ENCODE measurements around the gene PBRM1.
"Not testable (repeated sequence)": the region's sequence is repeated elsewhere in the genome, so short reads cannot be mapped to it uniquely, and the experiment has no call there.

Gene PBRM1

DNA sequence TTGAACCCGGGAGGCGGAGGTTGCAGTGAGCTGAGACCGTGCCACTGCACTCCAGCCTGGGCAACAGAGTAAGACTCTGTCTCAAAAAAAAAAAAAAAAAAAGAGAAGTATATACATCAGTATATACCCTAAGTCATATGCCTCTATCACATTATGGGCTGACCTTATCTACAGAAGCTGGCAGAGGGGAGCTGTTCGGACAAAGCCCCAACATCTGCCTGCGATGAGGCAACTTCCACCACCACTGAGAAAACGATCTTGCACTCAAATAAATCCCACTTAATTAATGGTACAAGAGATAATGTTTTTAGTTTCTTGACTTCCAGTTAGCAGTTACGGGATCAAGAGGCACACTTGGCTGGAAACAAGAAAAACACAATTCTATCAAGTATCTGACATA, 17.6 kb upstream of the PBRM1 start:
- no peak for DNase-seq

DNA sequence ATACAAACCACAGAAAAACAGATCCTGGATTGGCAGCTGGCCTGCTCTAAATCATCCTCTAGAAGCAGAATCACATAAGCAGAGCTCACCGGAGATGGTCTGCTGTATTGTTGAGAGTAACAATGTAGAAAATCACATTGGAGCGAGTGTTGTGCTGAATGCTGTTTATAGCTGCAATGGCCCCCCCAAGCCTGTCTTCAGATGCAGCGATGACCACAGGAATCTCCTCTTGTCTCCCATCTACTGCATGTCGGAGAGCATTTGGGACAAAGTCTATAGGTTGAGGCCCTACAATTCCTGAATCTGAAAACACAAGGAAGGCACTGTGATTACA, 11.9 kb upstream of the PBRM1 start:
- no peak for DNase-seq

DNA sequence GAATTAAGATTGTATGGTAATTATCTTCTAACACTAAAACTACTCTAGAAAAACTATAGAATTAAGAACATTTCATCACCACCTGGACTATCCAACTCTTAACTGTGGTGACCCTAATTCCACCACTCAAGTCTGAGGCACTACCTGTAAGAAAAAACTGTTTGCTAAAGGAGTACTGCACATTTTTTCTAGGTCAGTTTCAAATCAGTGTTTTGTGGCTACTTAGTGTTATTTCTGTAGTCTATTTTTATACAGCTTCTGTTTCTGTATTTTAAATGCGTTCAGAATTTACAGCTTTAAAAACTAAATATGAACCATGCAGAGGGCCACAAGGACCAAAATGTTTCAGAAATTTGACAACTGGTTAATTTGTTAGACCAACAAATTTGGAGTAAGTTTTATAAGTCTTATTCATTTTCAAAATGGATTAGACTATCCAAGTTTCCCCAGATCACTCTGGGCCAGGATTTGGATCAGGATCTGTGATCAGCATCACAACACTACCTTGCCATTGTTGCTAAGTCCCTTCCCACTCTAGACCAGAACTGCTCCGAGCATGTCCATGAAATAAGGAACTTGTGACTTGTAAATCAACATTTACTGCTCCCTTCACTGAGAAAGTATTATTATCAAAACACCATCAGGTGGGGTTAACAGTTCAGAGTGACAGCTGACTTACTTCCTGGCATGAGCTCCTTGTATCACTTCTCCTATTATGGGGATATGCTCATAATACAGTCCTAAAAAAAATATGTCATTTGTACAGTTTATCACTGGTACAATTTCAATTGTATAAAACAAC, 11.3 kb upstream of the PBRM1 start:
- DNase-seq: no peak

DNA sequence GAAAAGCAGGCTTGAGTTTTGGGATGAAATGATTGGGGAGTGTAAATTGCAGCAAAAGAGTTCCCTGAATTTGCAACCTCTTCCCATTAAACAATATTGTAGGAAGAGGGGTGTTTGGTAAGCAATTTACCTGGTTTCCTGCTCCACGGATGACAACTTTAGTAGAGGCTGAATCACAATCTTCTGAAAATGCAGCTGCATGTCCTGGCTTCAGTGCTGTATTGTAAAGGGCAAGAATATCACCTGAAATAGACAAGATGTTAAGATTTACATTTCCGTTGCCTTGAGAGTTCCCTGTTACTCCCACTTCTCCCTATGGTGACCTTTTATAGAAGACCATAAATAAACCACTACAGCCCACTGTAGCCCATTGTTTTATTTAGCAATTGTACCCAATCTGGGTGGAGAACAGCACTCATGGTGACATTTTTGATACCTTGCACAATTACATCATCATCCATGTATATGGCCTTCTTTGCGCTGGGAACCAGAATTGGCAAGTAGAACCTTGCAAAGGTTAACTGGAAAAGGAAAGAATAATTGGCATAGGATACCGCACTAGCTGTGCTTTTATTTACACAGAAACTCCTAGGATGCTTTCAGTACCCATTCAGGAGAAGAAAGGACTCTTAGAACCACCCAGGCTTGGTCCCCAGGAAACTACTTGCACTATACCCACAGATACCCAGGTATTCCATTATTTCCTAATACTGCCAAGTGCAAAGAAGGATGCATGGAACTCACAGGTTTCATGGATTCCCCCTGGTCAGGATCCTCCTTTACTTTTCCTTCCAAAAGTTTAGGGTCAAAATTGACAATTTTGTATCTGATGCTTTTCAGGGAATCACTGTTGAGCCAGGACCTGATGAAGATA, 10.3 kb upstream of the PBRM1 start:
- DNase-seq: no peak

DNA sequence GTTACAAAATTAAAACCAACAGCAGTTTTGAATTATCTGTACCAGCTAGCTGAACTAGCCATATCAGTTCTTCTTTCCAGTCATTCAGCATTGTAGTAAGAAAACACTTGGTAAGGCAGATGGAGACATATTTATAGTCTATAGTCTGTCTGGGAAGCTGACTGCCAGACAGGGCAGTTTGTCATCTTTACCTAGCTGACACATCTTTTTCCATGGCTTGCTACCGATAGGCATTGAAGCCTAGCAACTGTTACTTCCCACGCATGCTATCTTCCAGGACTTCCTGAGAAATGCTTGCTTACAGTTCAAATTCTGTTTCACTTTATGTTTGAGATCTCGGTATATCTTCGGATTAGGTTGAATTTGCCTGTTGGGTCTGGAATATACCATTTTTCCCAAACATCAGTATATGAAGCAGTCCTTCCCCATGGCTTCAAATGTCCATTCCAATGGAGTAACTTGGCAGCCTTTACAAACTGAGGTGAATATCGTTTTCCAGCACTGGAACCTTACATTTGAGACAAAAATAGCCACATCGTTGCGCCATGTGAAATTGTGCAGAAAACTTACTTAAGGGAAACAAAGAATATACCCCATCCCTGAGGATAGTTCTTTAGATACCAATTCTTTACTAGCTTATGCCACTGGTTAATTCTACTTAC, 8.9 kb upstream of the PBRM1 start:
- no peak for DNase-seq

DNA sequence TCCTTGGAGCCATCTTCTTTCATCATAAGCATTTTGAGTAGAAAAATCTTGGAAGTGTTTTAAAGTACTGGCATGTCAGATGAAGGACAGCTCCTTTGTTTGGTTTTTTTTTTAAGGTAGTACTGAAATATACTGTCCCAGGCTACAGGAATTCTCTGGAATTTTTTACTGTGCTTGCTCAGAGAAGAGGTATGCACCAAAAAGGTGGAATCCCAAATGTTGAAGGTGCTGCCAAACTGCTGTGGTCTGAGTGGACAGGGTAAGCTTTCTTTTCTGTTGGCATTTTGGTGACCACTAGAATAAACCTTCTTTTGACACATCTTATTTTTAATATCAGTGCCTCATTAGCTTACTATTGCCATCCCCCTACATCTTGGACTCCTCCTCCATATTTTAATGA, 7.4 kb upstream of the PBRM1 start:
- DNase-seq: no peak

DNA sequence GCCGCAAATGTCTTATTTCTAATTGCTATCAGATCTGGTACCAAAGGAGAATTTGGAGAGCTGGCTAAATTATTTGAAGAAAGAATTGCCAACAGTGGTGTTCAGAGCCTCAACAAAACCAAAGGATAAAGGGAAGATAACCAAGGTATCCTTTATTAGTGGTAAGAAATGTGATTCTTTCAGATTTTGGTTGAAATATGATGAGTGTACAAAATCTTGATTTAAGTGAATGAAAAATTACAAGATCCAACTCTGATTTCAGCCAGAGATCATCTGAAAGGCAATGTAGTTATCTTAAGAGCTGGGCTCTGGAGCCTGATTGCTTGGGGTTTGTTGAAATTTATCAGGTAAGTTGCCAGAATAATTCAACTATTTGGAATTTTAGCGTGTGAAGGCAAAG, 4.8 kb upstream of the PBRM1 start:
- DNase-seq: no peak

DNA sequence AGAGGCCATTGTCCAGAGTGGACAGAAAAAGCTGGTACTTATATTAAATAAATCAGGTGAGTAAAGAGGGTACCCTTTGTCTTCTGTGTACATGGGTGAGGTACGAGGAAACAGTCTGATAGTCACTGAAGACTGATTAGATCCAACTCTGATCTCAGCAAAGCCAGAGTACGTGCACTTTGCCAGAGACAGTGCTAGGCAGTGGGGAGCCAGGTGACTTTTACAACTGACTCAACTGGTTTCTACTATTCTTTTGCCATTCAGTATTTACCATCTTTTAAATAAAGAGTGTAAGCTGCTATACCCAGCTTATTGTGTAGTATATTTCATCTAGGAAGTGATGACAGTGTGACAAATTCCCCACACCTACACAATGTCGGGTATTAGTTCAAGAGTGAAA, 3.4 kb upstream of the PBRM1 start:
- DNase-seq: no peak

DNA sequence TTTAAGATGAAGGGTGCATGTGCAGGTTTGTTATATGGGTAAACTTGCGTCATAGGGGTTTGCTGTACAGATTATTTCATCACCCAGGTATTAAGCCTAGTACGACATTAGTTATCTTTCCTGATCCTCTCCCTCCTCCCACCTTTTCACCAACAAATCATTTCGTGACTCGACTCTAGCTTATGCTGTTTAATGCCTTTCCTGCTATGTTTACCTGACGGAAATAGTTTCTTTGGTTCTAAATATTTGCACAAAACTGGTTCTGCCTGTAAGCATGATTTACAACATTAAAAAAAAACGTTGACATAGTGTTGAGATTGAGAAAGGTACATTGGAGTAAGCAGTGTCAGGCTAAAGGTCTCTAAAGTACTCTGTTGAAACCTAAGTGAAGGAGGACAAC, 2.6 kb upstream of the PBRM1 start:
- DNase-seq: no peak

DNA sequence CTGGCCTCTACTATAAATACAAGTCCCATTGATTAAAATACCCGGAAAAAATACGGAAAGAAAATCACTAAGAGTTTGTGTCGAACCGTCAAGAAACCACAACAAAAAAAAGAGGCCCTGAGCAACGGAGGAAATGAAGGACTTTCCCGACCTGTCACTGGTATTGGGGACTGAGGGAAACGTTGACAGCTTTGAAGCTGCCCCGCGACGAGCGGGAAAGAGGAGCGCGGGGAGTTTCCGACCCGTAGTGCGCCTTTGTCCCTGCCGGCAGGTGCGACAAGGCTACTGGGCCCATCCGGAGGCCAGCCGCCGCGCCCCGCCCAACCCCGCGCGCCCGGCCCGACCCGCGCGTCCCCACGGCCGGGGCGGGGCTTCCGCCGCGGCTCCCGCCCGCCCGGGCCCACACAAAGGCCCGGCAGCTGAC, 416 bp downstream of the PBRM1 start:
- DNase-seq: peak; percentile 75

DNA sequence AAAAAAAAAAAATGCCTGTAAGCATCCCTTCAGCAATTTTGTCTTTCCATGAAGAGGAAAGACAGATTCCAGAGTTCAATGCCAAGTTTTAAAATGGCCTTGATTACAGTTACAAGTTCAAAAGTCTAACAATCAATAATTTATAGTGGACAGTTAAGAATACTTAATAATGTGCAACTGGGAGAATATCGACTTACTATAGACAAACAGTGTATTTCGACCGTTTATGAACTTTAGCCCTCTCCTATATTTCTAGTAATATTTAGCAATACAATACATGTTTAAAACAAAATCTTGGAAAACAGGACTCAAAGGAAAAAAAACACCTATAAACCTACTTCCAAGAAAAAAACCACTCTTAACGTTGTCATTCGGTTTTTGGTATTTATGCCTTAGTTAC, 1.5 kb downstream of the PBRM1 start:
- no peak for DNase-seq

DNA sequence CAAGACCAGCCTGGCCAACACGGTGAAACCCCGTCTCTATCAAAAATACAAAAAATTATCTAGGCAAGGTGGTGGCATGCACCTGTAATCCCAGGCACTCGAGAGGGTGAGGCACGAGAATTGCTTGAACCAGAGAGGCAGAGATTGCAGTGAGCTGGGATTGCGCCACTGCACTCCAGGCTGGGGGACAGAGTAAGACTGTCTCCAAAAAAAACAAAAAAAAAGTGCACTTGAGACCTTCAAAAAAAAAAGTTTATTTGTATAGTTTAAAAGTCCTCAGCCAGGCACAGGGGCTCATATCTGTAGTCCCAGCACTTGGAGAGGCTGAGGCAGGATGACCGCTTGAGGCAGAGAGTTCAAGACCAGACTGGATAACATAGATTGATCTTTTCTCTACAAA, 2.1 kb downstream of the PBRM1 start:
- DNase-seq: no peak

DNA sequence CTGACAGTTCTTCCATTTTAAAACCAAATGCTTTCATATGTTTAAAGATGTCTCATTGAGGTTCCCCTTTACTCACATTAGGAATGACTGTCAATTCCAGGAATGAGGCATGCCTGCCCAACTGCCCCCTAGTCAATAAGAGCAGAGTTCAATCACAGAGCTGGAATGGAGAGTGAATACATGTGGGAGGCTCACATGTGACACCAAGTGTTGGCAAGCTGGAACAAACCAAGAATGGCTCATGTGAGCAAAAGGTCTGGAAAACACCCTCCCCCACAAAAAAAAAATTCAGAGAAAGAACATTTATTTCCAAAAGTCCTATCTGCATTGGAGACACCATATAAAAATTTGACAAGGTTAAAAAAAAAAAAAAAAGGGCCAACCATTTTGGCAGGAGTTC, 3.7 kb downstream of the PBRM1 start:
- no peak for DNase-seq

DNA sequence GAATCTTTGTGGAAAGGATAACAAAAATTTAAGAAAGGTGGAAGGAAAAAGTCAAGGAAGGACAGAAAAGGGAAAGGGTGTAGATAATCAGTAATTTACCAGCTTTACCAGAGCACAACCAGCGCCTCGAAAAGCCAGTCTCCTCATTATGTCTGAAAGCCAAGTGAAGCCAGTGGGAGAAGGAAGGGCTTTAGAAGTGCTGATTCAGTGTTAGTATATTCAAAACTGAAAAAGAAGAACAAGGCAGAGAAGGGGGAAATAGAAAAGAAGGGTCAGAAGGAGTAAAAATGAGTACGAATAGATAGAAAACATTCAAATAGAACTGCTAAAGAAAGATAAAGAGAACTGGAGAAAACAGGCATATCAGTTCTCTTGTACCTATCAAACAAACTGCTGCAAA, 4.1 kb downstream of the PBRM1 start:
- no peak for DNase-seq

DNA sequence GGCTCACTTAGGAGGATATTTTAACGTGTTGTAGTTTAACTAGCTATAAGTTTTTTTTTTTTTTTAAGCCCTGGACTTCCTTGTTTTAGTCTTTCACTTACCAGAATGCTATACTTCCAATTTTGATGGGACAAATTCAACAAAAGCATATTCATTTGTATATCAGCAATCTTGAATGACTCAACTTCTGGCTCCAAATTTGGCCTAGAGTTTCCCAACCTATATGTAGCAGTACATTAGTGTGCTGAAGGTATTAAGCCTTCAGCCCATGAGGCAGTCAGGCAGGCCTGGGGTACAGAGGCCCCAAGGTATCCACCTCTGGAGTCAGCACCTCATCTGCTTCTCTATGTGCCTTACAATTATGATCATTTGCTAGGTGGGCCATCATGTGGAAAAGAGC, 5.9 kb downstream of the PBRM1 start:
- DNase-seq: no peak

DNA sequence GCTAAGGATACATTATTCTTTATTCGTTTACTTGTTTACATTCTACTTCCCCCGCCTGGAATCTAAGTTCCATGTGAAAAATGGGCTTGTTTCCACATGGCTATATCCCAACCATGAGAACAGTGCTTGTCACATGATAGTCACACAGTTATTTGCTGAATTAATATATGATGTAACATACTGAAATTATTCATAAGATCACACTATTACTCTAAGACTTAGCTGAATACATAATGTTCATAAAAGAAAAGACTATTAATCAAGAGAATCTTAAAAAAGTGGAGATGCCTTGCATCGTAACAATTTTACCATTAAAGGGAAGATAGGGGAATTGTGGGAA, 6.5 kb downstream of the PBRM1 start:
- no peak for DNase-seq

DNA sequence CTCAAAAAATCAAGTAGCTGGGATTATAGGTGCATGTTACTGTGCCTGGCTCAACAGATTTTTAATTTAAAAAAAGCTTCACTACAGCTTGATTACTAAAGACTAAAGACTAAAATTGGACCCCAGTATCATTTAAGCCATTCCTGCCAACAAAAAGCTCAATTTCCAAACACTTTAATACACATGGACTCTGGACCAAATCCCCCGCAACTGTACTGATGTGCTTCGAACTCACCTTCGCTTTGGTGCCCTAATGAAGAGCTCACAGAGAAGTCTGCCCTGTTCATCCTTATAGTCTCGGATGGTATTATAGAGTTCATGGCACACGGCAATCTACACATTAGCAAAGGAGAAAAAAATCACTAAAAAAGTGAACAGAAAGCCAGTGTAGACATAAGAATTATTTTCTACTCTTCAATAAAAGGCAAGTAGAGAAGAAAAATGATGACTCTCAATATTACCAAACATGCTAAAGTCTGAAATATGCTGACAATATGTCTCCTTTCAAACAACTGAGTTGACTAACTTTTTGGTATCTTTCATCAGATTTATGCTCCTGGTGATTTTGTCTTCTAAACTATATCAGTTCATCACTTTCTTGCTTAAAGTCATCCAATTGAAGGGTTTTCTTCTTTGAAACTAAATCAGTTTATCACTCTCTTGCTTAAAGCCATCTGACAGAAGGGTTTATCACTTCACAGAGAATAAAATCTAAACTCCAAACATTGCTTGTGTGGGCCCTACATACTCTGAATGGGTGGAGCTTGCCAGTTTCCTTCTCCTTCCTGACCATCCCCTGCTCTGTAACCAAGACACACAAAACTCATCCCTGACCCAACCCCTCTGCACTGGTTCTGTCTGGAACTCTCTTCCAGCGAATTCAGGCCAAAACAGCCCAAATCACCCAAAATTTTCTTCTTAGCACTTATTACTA, 7.2 kb downstream of the PBRM1 start:
- DNase-seq: no peak

DNA sequence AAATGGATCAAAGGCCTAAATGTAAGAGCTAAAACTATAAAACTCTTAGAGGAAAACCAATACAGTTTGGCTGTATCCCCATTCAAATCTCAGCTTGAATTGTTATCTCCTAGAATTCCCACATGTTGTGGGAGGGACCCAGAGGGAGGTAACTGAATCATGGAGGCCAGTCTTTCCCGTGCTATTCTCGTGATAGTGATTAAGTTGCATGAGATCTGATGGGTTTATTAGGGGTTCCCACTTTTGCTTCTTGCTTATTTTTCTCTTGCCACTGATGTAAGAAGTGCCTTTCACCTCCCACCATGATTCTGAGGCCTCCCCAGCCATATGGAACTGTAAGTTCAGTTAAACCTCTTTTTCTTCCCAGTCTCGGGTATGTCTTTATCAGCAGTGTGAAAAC, 9.5 kb downstream of the PBRM1 start:
- not testable (repeated sequence) for DNase-seq

DNA sequence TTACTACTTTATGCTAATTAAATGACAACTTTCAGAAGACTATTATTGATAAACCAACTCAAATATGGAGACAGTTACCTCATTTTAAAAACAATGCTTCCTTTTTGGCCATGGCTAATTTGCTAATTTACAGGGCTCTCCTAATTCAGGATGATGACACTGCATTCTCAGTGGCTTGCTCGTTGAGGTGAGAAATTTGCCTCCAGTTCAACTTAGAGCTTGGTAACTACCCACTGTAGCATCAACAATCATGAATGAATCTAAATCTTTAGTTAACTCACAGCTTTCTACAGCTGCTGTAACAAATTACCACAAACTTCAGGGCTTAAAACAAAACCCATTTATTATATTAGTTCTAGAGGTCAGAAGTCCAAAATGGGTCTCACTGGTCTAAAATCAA, 14.0 kb downstream of the PBRM1 start:
- DNase-seq: no peak

DNA sequence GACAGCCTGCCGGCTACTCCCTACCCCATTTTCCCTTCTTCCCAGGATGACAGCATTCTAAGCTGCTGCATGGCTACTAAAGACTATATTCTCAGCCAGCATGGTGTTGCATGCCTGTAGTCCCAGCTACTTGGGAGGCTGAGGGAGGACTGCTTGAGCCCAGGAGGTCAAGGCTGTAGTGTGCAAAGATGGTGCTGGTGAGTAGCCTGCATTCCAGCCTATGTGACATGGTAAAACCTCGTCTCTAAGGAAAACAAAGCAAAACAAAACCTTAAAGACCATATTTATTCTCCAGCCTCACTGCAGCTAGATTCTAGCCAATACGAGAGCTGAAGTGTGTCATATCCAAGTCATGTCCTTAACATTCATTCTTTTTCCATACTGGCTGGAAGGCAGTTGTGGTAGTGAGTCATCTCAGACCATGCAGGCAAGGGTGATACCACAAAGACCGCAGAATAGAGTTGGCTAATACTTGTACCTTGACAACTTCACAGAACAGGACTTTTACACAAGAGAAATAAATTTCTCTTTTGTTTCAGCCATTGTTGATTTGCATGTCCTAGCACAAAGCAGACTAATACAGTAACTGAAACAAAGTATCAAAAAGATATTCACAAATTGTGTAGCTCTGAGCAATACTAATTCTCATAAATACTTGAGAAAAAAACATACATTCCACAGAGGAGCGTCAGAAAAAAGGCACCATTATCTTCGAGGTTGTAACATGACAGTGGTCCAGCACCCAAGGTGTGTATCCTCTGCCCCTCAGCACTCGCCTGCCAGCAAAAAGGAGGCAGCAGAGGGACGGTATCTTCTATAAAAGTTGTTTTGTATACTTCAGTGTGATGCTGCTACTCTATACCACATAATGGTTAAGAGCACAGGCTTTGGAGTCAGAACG, 14.8 kb downstream of the PBRM1 start:
- no peak for DNase-seq

DNA sequence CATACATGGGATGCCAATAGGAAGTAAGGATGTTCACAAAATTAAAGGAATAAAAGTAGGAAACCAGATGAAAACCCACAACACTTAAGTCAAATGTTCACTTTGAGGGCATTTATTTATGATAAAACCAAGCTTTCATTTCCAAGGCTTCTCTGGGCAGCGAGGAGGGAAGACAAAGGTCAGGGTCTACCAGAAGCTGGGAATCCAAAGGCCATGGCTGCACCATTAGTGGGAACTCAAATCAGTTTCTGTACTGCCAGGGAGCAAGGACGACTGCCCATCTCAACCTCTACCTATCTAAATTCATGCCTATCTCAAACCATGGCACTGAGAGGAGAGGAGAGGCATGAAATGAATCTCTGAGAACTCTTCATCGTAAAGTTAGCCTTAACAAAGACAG, 22.6 kb downstream of the PBRM1 start:
- no peak for DNase-seq

DNA sequence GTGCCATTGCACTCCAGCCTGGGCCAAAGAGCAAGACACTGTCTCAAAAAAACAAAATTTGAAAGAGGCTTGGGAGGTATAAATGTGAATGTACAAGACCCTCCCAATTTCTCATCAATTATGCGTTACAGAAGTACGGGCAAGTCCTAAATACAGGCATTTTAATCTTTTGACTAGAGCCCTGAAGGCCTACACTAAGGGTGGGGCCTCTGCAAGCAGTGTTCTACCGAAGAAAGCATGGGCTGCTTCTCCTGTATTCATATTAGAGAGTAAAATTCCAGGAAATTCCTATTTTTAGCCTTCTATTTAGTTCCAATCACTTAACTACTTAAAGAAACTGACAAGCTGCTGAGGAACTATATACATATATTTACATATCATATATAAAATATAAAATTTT, 25.7 kb downstream of the PBRM1 start:
- DNase-seq: no peak

Measured in retina (tissue), 1 donor.